Esophagus squamous epithelium (tissue), 5 donors: ENCODE data around the gene MOV10. TPM values are rescaled to one million over a fixed set of nuclear protein-coding genes. Genes with fewer than 3 reads are reported as not detected.
A peak's percentile ranks its signal among the peaks of the same experiment; 100 is the strongest.

Experiments
- DNase-seq: peaks from one replicate; lab custom pipeline; 2025; lab: John Stamatoyannopoulos, UW
- H3K27ac ChIP-seq, 4 donors: fragments of 200-600 bp; sonication (generic); one replicate each; pipeline ENCODE4 v1.5.1; 2016 to 2019; ENCODE audit warnings: mild to moderate bottlenecking in 1 of 4
- H3K27me3 ChIP-seq, 4 donors: fragments of 200-600 bp; sonication (generic); 1 replicate in 3 of 4; 2 replicates in 1 of 4; pipeline versions ENCODE4 v1.5.1 to v1.6.0; 2017 to 2021; ENCODE audit warnings: antibody characterized with exemption in 1 of 4
- H3K36me3 ChIP-seq, 3 donors: fragments of 200-600 bp; sonication (generic); one replicate each; pipeline ENCODE4 v1.5.1; 2016 to 2019
- H3K4me1 ChIP-seq, 3 donors: fragments of 200-600 bp; sonication (generic); one replicate each; pipeline ENCODE4 v1.5.1; 2017 to 2019
- H3K4me3 ChIP-seq, 4 donors: fragments of 200-600 bp; sonication (generic); 1 replicate in 3 of 4; 2 replicates in 1 of 4; pipeline ENCODE4 v1.5.1; 2016 to 2019; ENCODE audit warnings: mild to moderate bottlenecking in 2 of 4, moderate library complexity in 1 of 4
- H3K9me3 ChIP-seq, 3 donors: fragments of 200-600 bp; sonication (generic); one replicate each; pipeline ENCODE4 v1.5.1; 2016 to 2019
- POLR2A ChIP-seq, 4 donors: fragments of 450-650 bp; IDR thresholded peaks; one replicate each; pipeline ENCODE4 v1.6.1; 2017; ENCODE audit warnings: antibody characterized with exemption in 4 of 4, mild to moderate bottlenecking in 4 of 4, moderate library complexity in 3 of 4
- WGBS, 2 donors: methylation state at CpG; one replicate each; pipeline ENCODE4 v1.1.5; 2018; 5-methylcytosine and 5-hydroxymethylcytosine counted together
- intact Hi-C: fragments of 100-400 bp; cut with DNase I; formaldehyde crosslinking; loops from one replicate; pipeline ENCODE4 v1.15.0; 2022
- total RNA-seq, 4 donors: library from RNA; depleted of rRNA; stranded (reverse); fragments of >200 nt; gene quantifications; one replicate each; pipeline ENCODE4 v1.1.0, GENCODE V29; 2016
- TF ChIP-seq, protein P1 (sequence below), 6 experiments: fragments of 450-650 bp in 4 of 6; fragments of 200-600 bp in 2 of 6; sonication (generic) in 2 of 6; IDR thresholded peaks; one replicate each; pipeline ENCODE4 v1.5.1; 2016 to 2019; ENCODE audit warnings: antibody characterized with exemption in 6 of 6, mild to moderate bottlenecking in 4 of 6, moderate library complexity in 4 of 6
- donor health status: DM: yes; HTN: yes; CAD: no.

Gene MOV10
- total RNA-seq, 4 donors from 2014 or later = 16.5 to 34.2 (median 28.9) TPM

DNA sequence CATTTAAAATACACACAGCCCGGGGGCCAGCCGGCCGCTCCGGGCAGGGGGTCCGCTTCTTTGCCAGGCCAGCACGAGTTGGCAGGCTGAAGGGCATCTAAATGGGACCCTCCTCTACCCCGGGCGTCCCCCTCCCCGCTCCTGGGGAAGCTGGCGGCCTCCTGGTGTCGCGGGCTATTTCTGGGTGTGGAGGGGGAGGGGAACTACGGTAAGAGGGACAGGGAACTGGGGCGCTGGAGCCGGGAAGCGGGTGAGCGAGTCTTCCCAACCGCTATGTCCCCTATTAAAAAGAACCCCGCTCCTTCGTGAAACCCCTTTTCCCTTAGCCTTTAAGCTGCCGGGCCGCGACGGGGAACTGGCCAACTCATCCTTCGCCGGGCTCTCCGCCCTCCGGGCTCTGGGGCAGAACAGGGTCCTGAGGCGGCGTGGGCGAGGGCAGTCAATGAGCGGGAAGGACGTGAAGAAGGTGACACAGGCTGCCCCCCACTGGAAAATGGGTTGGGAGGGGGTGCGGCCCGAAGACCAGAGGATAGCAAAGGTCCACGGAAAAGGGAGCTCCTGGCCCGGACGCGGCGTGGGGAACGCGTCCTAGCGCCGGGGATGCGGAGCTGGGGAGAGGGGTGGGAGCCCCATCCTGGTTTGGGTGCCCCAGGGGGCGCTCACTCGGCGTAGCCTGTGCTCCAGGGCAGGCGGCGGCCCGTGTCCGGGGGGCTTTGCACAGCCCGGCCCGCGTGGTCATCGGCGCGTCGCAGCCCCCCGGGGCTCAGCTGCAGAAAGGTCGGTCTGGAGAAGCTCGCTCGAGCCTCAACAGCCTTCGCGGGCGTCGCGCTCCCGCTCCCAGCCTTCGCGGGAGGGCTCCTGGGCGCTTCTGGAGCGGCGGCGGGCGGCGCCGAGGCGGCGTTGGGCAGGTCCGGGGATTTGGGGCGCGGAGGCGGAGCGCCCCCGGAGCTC lies 40.1 kb downstream of the MOV10 start:
- Histone ChIP-seq H3K4me3 (peak overlapping the region; percentile 59 to 81 (median 63)), H3K27ac (peak overlapping the region; percentile 40 to 83 (median 70)), H3K36me3 (peaks cover 0 to 24% (median 0%) of the 10 kb centered on the region in 3 donors), H3K27me3 (peaks cover 0 to 13% (median 0%) of the 10 kb centered on the region in 4 donors), H3K4me1 (peaks cover 4 to 42% (median 18%) of the 10 kb centered on the region in 3 donors), H3K9me3 (no peaks in the 10 kb centered on the region)
- TF ChIP-seq, protein P1, sequence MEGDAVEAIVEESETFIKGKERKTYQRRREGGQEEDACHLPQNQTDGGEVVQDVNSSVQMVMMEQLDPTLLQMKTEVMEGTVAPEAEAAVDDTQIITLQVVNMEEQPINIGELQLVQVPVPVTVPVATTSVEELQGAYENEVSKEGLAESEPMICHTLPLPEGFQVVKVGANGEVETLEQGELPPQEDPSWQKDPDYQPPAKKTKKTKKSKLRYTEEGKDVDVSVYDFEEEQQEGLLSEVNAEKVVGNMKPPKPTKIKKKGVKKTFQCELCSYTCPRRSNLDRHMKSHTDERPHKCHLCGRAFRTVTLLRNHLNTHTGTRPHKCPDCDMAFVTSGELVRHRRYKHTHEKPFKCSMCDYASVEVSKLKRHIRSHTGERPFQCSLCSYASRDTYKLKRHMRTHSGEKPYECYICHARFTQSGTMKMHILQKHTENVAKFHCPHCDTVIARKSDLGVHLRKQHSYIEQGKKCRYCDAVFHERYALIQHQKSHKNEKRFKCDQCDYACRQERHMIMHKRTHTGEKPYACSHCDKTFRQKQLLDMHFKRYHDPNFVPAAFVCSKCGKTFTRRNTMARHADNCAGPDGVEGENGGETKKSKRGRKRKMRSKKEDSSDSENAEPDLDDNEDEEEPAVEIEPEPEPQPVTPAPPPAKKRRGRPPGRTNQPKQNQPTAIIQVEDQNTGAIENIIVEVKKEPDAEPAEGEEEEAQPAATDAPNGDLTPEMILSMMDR (IDR thresholded peaks at IDR 0.05) = no peak
- no peak for TF ChIP-seq POLR2A (IDR thresholded peaks at IDR 0.05)
- intact Hi-C loops = loop anchor here (5.0 kb wide), 1 partner anchor 93 kb away; no protein-coding TSS in a partner anchor
- WGBS, 2 donors = 0 to 1% methylated on average over 22 to 31 of the region's 86 CpGs
- DNase-seq = no peak

DNA sequence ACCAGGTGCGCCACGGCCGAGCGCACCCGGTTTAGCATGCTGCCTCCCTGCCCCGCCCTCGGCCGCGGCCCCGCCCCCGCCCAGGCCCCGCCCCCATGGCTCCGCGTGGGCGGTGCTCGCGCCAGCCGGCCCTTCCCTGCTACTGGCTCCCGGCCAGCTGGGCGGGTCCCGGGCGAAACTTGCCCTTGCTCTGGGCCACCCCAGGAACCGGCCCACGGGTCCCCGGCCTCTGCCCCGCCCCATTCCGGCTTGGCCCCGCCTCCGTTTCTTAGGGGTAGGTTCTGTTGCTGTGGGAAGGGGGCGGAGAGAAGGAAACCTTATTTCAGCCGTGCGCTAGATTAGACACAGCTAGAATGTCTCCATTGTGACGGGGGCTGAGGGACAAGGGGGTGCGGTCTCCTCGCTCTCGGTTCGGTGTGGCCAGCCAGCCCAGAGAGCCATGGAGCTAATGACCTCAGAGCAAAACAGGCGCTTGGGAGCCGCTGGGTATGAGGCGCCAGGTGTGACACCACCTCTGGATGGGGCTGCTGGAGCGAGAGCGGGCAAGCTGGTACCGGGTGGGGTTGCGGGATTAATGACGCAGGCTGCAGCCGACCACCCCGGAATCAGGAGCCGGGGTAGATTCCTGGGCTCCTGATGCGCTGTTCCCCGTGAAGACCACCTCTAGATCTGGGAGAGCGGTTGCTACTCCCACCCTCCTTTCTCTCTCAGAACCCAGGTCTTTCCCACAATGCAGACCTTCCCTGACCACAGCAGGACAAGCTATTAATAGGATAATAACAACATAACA lies 41.0 kb downstream of the MOV10 start, which contains the start of gene PPM1J:
Gene PPM1J, minus strand, starts transcription at position 69 of the 790 bp plus-strand sequence. Its CDS starts 31 bp downstream, at position 38.
- TF ChIP-seq, protein P1 (IDR thresholded peaks at IDR 0.05) = peak in 1 of 6 experiments; percentile 7
- TF ChIP-seq POLR2A (IDR thresholded peaks at IDR 0.05) = peak in 1 of 4 donors; percentile 41
- Histone ChIP-seq H3K27me3 (peaks cover 0 to 21% (median 0%) of the 10 kb centered on the region in 4 donors), H3K27ac (peak within 1 kb of the TSS; percentile 69 to 85 (median 78)), H3K4me1 (peaks cover 4 to 42% (median 18%) of the 10 kb centered on the region in 3 donors), H3K9me3 (no peaks in the 10 kb centered on the region), H3K36me3 (peaks cover 0 to 16% (median 0%) of the 10 kb centered on the region in 3 donors), H3K4me3 (peak within 1 kb of the TSS; percentile 59 to 81 (median 63))
- 0 to 1% methylated on average over 7 to 9 of the region's 51 CpGs for WGBS, 2 donors
- DNase-seq = peak; percentile 72
- intact Hi-C loops = loop anchor here (5.0 kb wide), 1 partner anchor 92 kb away; no protein-coding TSS in a partner anchor

GRCh38 chr1:112716133-112716720 lies 41.8 kb downstream of the MOV10 start:
- Histone ChIP-seq H3K27ac (peak overlapping the region; percentile 69 to 85 (median 78)), H3K4me1 (peaks cover 4 to 42% (median 18%) of the 10 kb centered on the region in 3 donors), H3K9me3 (no peaks in the 10 kb centered on the region), H3K27me3 (peaks cover 0 to 21% (median 0%) of the 10 kb centered on the region in 4 donors), H3K36me3 (peaks cover 0 to 8% (median 0%) of the 10 kb centered on the region in 3 donors), H3K4me3 (peak overlapping the region; percentile 59 to 81 (median 63))
- intact Hi-C loops = loop anchor here (5.0 kb wide), 1 partner anchor 91 kb away; no protein-coding TSS in a partner anchor
- DNase-seq = no peak
- 16 to 20% methylated on average over 12 to 13 of the region's 13 CpGs for WGBS, 2 donors
- TF ChIP-seq POLR2A (IDR thresholded peaks at IDR 0.05) = no peak
- TF ChIP-seq, protein P1 (IDR thresholded peaks at IDR 0.05) = peak; percentile 89 to 97 (median 96)

GRCh38 chr1:112717263-112717873 lies 42.9 kb downstream of the MOV10 start:
- Histone ChIP-seq H3K27ac (no peak overlapping the region), H3K36me3 (no peaks in the 10 kb centered on the region), H3K4me3 (no peak overlapping the region), H3K9me3 (no peaks in the 10 kb centered on the region), H3K27me3 (peaks cover 0 to 23% (median 0%) of the 10 kb centered on the region in 4 donors), H3K4me1 (peaks cover 7 to 48% (median 22%) of the 10 kb centered on the region in 3 donors)
- DNase-seq = no peak
- intact Hi-C loops = loop anchor here (5.0 kb wide), 1 partner anchor 90 kb away; no protein-coding TSS in a partner anchor
- TF ChIP-seq, protein P1 (IDR thresholded peaks at IDR 0.05) = no peak
- TF ChIP-seq POLR2A (IDR thresholded peaks at IDR 0.05) = no peak
- 83 to 97% methylated on average over 1 to 2 of the region's 2 CpGs for WGBS, 2 donors
